K562 (cell line): ENCODE results near the gene LZTR1. TPM values are rescaled to one million over a fixed set of nuclear protein-coding genes. Genes with fewer than 3 reads are reported as not detected.

ENCODE experiments used
- CTCF ChIP-seq, 3 experiments: IDR thresholded peaks in 2 of 3; conservative IDR thresholded peaks in 1 of 3; 2 replicates each; pipeline ENCODE4 v1.5.1; 2011 to 2012; ENCODE audit warnings: low read length in 3 of 3, mild to moderate bottlenecking in 3 of 3, control low read depth in 2 of 3, improper control_type of control experiment in 1 of 3, inconsistent platforms in 1 of 3, low read depth in 1 of 3, mixed read lengths in 1 of 3, moderate library complexity in 1 of 3; ENCODE audit not compliant: insufficient read depth in 2 of 3
- DACH1 ChIP-seq: fragments of 450-650 bp; IDR thresholded peaks from 2 replicates; pipeline ENCODE4 v1.6.1; 2018; ENCODE audit not compliant: partially characterized antibody
- E2F4 ChIP-seq: sonication (generic); formaldehyde crosslinking; IDR thresholded peaks from 2 replicates; pipeline ENCODE4 v1.8.0; 2022; ENCODE audit warnings: mild to moderate bottlenecking, low read depth, missing genetic modification reagents
- ELK3 ChIP-seq: fragments of 450-650 bp; formaldehyde crosslinking; IDR thresholded peaks from 2 replicates; pipeline ENCODE4 v1.4.0; 2020; ENCODE audit warnings: mild to moderate bottlenecking
- HINFP ChIP-seq: fragments of 450-650 bp; conservative IDR thresholded peaks from 2 replicates; pipeline ENCODE4 v1.6.1; 2016; ENCODE audit warnings: missing genetic modification characterization, low read depth, mild to moderate bottlenecking, control low read depth, missing compliant biosample characterization
- JUN ChIP-seq, 2 experiments: sonication (generic) in 1 of 2; formaldehyde crosslinking in 1 of 2; IDR thresholded peaks; 2 replicates each; pipeline versions ENCODE4 v1.6.1 to v1.8.0; 2012 to 2022; ENCODE audit warnings: borderline replicate concordance in 2 of 2, mild to moderate bottlenecking in 2 of 2, improper control_type of control experiment in 1 of 2, low read depth in 1 of 2, low read length in 1 of 2, missing genetic modification reagents in 1 of 2
- MAX ChIP-seq: sonication (generic); formaldehyde crosslinking; IDR thresholded peaks from 2 replicates; pipeline ENCODE4 v1.9.0; 2022; ENCODE audit warnings: mild to moderate bottlenecking, missing genetic modification reagents
- MEIS2 ChIP-seq: fragments of 450-650 bp; IDR thresholded peaks from 2 replicates; pipeline ENCODE4 v1.6.1; 2014; ENCODE audit warnings: mild to moderate bottlenecking; ENCODE audit not compliant: partially characterized antibody
- RAD21 ChIP-seq, 2 experiments: fragments of 250-450 bp in 1 of 2; fragments of 450-650 bp in 1 of 2; sonication (Bioruptor Pico) in 1 of 2; formaldehyde crosslinking in 1 of 2; IDR thresholded peaks in 1 of 2; conservative IDR thresholded peaks in 1 of 2; 2 replicates each; pipeline versions ENCODE4 v1.4.0 to v1.8.0; 2020 to 2022; ENCODE audit warnings: mild to moderate bottlenecking in 2 of 2, moderate library complexity in 1 of 2
- RREB1 ChIP-seq: fragments of 250-450 bp; sonication (Bioruptor Pico); IDR thresholded peaks from 2 replicates; pipeline ENCODE4 v1.4.0; 2020
- SRSF7 ChIP-seq: fragments of 200-400 bp; formaldehyde crosslinking; optimal IDR thresholded peaks from 2 replicates; pipeline ENCODE3; 2017; ENCODE audit warnings: mild to moderate bottlenecking, low read depth, low read length
- TAF9B ChIP-seq: fragments of 450-650 bp; IDR thresholded peaks from 2 replicates; pipeline ENCODE4 v1.6.1; 2018; ENCODE audit warnings: mild to moderate bottlenecking; ENCODE audit not compliant: partially characterized antibody
- ZNF143 ChIP-seq: sonication (generic); formaldehyde crosslinking; IDR thresholded peaks from 2 replicates; pipeline ENCODE4 v1.9.0; 2022; ENCODE audit warnings: mild to moderate bottlenecking, missing genetic modification reagents
- ZNF384 ChIP-seq: IDR thresholded peaks from 2 replicates; pipeline ENCODE4 v1.6.1; 2012; ENCODE audit warnings: low read depth, low read length, improper control_type of control experiment
- ZNF583 ChIP-seq: fragments of 250-450 bp; sonication (Bioruptor Pico); IDR thresholded peaks from 2 replicates; pipeline ENCODE4 v1.4.0; 2020
- polyA plus RNA-seq, 8 experiments: library from polyadenylated mRNA; depleted of rRNA in 4 of 8; stranded (reverse) in 5 of 8; unstranded in 3 of 8; fragments of >200 nt; fragmentation: Nextera tagmentation in 2 of 8; fragmentation: Illumina TruSeq in 1 of 8; extraction: Ambion mirVana in 2 of 8; extraction: Trizol in 1 of 8; gene quantifications; 2 replicates each; pipeline versions ENCODE4 v1.2.1 to v1.2.3, GENCODE V29; 2011 to 2014; ENCODE audit warnings: inconsistent platforms in 1 of 8, missing spikeins in 1 of 8
- total RNA-seq, 7 experiments: library from RNA; depleted of rRNA in 6 of 7; stranded (reverse); fragments of >200 nt in 6 of 7; fragmentation: Illumina TruSeq in 2 of 7; extraction: Trizol in 2 of 7; gene quantifications; 2 replicates each; pipeline versions ENCODE4 v1.2.1 to v1.2.3, GENCODE V29; 2011 to 2021; ENCODE audit warnings: low replicate concordance in 1 of 7

Gene LZTR1
- total and polyA plus RNA-seq, 9 of the 15 experiments (the other 6 are each of a cell fraction or from before 2014, with no cell fraction given), result 2.2 to 135 (median 63.0) TPM

GRCh38 chr22:21025266-21025665, 43.2 kb downstream of the LZTR1 start (continued):
- no peak for TF ChIP-seq ZNF583 (CRISPR knock-in tag)
- no peak for TF ChIP-seq TAF9B
- TF ChIP-seq ZNF143 (CRISPR knock-in tag), result peak; percentile 31; the same call in 1 of the 2 replicates
- no peak for TF ChIP-seq SRSF7
- no peak for TF ChIP-seq E2F4
- TF ChIP-seq ZNF384, result no peak
- TF ChIP-seq HINFP, result no peak
- 0 out of 6 replicates have a peak, but pooled peaks of 1 of the 3 experiments have one; percentile 1 for TF ChIP-seq CTCF (IDR thresholded peaks at IDR 0.05 in 2 of 3, conservative IDR thresholded peaks at IDR 0.05 in 1 of 3; ENCODE audit: insufficient read depth in 2 of 3, low read depth in 1 of 3, low read length in 3 of 3)
- peak; percentile 65 for TF ChIP-seq MAX (CRISPR knock-in tag)
- TF ChIP-seq MEIS2, result no peak
- no peak for TF ChIP-seq JUN (IDR thresholded peaks at IDR 0.05; ENCODE audit: borderline replicate concordance, low read depth, low read length)
- 0 out of 2 replicates have a peak, but pooled peaks have one; percentile 10 for TF ChIP-seq JUN (CRISPR knock-in tag; IDR thresholded peaks at IDR 0.05; ENCODE audit: borderline replicate concordance)
- TF ChIP-seq RAD21 (CRISPR knock-in tag; conservative IDR thresholded peaks at IDR 0.05 in 1 of 2, IDR thresholded peaks at IDR 0.05 in 1 of 2), result 0 out of 4 replicates have a peak, but pooled peaks of 1 of the 2 experiments have one; percentile 5
- TF ChIP-seq ELK3 (CRISPR knock-in tag), result no peak
- TF ChIP-seq RREB1 (CRISPR knock-in tag), result no peak
- TF ChIP-seq DACH1, result no peak
